NCI-H524 (cell line): ENCODE measurements around the gene PRKCA.
"Not testable (repeated sequence)": the region's sequence is repeated elsewhere in the genome, so short reads cannot be mapped to it uniquely, and the experiment has no call there.

ENCODE experiments used
- DNase-seq, 2 experiments: peaks; one replicate each; lab custom pipeline; 2025; lab: John Stamatoyannopoulos, UW

The PRKCA gene

DNA sequence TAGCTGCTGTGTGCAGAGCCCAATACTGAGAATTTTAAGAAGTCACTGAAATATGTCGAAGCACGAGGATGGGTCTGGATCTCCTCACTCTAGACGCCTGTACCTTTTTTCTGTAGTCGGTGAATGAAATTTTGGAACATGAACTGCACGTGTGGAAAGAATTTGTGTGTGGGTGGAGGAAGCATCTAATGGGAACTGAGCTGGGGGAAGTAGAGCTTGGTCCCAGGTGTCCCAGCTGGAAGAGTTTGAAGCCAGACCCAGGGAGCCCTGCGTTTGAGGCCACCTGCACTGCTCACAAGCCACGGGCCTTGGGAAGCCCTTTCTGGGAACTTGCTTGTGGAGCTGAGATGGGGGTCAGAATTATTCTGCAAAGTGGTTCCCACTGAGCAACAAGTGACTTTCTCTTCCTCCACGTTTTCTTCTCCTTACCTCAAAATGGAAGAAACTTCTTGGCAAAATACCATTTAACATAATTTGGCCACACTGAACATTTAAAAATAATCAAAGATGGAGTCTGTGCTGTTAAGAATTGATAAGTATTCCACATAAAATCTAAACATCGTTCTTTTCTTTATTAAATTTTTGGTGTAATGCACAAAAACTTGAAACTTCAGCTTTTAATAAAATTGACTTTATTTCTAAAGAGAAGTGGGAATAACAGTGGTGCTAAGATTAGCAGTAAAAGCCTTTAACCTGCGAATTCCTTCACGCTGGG is 163.8 kb downstream of the PRKCA start:
- no peak for DNase-seq

DNA sequence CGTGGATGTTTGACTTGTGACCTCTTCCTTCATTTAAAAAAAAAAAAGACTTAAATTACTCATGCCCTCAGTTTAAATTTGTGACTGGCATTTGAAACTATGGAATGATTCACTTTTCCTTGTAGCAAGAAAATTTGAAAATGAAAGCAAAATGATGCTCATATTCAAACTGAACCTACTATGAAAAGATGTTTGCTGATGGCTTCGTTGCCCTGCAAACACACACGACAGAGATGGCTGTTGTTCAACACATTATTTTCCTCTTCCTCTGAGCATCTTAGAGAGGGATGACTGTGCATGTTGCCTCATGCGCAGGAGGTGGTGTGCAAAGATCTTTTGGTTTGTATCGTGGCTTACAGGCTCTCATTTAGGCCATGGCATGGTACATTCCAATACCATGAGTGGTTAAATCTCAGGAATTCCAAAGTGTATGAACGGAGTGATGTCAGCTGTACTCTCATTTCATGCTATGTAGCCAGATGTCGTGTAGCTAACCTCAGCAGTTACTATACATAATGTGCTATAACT is 164.5 kb downstream of the PRKCA start:
- DNase-seq = no peak

- DNase-seq = no peak
Observed at GRCh38 chr17:66467766-66468165, 165.4 kb downstream of the PRKCA start.

- DNase-seq = no peak
Observed at GRCh38 chr17:66468241-66469087, 166.1 kb downstream of the PRKCA start.

DNA sequence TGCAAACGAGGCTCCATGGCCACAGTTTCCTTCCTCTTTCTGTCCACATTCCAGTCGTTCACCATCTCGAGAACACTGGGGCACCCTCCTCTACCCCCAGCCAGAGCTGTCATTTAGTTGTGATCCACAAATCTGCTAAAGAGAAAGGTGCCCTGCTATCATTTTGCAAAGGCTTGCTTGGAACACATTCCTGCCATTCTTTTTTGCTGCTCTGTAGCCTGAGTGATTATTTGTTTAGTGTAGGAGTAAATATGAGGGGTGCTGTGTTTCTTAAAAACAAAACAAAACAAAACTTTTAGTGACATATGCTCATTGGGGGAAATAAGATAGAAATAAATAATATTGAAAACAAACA is 166.7 kb downstream of the PRKCA start:
- DNase-seq = no peak

DNA sequence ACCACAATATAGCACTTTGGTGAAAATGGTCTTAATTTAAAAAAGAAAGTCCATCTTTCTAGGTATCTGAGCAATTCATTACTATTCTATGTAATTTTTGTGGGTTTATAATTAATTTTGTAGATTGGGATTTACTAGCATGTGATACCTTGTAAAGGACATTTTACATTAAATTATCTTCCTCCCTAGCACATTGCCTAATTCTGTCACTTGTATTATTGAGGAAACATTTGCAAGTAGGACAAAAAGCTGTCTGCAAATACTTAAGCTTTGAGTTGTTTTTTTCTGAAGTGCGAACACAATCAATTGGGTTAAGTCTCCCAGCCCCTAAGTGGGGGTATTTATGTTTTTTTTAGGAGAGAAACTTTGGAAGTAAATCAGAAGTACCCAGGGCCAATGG is 167.0 kb downstream of the PRKCA start:
- DNase-seq = no peak

DNA sequence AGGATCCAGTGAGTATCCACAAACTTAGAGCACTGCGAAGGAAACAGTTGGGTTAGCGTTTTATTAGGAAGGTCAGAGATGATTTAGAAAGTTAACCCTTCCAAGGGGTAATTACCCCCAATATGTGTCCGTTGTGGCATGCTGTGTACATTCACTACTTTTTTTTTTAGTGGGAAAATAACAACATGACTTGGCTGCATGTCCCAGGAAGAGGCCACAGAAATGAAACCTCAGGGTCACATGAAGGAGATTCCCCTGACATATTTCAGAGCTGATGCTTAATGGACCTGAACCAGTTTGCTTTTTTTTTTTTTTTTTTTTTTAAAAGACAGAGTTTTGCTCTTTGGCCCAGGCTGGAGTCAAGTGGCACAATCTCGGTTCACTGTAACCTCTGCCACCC is 167.5 kb downstream of the PRKCA start:
- no peak for DNase-seq

- no peak for DNase-seq
Observed at GRCh38 chr17:66472123-66472522, 169.7 kb downstream of the PRKCA start.

- DNase-seq = no peak
Observed at GRCh38 chr17:66474258-66474657, 171.8 kb downstream of the PRKCA start.

- peak in 1 of 2 experiments; percentile 42 for DNase-seq
Observed at GRCh38 chr17:66474806-66475497, 172.5 kb downstream of the PRKCA start.

DNA sequence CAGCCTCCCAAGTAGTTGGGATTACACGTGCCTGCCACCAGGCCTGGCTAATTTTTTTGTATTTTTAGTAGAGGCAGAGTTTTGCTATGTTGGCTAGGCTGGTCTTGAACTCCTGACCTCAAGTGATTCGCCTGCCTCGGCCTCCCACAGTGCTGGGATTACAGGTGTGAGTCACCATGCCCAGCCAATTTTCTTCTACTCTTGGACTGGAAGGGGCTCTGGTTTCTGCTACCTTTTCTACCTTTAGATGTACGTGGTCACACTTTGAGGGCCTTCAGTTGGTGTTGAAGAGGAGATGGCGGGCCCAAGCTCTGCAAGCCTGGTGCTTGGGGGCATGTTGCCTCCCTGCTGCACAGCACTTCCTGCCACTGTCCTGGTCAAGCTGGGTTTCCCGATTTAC is 173.6 kb downstream of the PRKCA start:
- no peak for DNase-seq

- no peak for DNase-seq
Observed at GRCh38 chr17:66477615-66478283, 175.3 kb downstream of the PRKCA start.

DNA sequence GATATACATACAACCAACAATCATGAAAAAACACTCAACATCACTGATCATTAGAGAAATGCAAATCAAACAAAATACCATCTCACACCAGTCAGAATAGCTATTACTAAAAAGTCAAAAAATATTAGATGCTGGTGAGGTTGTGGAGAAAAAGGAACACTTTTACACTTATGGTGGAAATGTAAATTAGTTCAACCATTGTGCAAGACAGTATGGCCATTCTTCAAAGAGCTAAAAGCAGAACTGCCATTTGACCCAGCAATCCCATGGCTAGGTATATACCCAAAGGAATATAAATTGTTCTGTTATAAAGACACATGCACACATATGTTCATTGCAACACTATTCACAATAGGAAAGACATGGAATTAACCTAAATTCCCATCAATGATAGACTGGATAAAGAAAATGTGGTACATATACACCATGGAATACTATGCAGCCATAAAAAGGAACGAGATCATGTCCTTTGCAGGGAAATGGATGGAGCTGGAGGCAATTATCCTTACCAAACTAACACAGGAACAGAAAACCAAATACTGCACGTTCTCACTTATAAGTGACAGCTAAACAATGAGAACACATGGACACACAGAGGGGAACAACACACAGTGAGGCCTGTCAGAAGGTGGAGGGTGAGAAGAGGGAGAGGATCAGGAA is 176.9 kb downstream of the PRKCA start:
- not testable (repeated sequence) for DNase-seq

DNA sequence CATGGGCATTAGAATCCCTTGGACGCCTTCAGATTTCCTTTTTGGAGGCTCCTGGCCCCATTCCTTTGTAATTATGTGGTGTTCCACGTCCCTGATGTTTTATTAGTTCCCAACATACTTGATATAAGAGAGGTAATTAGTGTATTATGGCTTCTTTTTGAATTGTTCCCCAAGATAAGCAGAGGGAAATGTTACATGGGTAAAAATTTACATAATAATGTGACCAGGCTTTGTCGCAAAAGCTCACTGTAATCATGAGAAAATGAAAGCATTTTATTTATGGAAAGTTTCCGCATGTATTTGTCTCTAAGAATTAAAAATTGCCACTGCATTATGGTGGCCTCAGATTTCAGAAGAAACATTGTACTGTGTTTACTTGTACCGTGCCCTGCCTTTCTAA is 177.8 kb downstream of the PRKCA start:
- DNase-seq = no peak

DNA sequence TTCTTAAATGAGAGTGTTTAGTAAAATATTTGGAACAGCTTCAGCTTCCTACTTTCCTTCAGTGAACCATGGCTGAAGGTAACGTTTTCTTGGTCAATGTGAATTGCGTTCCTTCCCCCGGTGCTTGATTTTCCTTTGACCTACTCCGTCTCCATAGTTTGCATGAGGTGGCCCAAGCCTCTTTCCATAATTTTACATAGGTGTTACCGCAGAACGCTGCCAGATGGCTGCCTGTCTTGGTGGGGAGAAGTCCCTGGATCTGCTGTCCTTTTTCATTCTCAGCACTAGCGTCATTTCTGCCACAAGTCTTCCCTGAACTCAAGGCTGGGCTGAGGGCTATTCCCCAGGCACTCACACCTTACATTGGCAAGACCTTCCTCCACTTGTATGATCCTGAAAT is 178.4 kb downstream of the PRKCA start:
- no peak for DNase-seq

DNA sequence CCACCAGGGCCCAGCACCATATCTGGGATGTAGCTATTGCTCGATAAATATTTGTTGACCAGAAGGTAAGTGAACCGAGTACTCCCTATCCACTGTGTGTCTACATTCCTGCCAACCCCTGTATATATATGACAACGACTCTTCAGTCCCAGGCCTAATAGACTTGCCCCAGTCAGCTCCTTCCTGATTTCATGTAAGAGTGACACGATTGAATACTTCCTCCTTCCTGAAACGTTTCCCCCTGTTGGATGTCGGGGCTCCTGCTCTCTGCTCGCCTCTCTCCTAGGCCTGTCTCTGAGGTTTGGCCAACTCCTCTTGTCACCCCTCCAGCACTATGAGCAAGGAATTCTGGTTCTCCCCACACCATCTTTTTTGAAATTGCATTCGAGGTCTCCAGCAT is 178.9 kb downstream of the PRKCA start:
- no peak for DNase-seq

DNA sequence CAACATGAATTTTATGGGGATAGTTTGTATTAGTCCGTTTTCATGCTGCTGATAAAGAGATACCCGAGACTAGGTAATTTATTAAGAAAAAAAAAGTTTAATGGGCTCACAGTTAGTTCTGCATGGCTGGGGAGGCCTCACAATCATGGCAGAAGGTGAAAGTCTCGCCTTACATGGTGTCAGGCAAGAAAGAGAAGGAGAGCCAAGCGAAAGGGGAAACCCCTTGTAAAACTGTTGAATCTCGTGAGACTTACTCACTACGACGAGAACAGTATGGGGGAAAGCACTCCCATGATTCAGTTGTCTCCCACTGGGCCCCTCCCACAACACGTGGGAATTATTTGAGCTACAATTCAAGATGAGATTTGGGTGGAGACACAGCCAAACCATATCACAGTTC is 181.5 kb downstream of the PRKCA start:
- no peak for DNase-seq

DNA sequence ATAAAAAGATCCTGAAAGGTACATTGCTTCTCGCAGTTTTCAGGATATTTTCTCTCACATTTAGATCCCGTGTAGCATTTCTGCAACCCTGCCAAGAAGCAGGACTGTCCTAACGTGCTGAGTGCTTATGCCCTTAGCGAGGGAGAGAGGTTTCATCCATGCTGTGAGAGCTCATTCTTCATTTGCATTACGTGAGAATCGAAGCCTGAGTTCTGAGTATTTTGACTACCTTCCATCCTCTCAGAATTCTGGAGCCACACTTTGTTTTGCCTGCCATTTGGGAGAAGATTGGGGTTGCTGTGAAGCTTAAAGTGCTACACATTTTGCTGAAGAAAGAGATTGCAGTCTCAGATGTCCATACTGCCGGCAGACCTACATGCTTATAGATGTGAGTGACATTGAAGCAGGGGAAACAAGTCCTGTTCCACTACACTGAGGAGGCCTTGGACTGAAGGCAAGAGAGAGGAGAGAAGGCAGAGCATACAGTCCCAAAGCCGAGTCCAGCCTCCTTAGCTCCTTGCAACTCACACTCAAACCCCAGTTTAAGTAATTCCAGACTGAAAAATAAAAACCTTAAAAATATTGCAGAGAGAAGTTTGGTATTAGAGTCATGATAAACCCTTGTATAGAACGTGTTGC is 183.0 kb downstream of the PRKCA start:
- no peak for DNase-seq

- no peak for DNase-seq
Observed at GRCh38 chr17:66487121-66487520, 184.7 kb downstream of the PRKCA start.

GRCh38 chr17:66487981-66488468 is 185.6 kb downstream of the PRKCA start:
- no peak for DNase-seq

DNA sequence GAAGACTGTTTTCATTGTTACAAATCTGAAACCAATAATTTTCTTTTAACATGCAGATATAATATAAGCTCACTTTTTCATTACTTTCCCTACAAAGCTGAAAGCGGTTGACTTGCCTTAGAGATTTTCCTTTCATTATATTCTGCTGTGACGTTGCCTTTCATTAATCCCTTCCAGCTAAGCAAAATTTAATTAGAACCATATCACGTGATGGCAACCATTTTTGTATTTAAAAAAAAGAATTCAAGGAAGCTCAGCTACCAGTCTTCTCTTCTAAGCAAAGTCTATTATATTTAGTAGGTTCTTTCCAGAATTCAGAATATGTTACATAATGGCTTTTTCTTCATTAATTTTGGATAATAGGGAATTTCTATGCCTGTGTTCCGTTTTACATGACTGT is 186.5 kb downstream of the PRKCA start:
- DNase-seq = no peak
